ENCODE data around the gene CRCP.
A peak's percentile ranks its signal among the peaks of the same experiment; 100 is the strongest.

The CRCP gene

DNA sequence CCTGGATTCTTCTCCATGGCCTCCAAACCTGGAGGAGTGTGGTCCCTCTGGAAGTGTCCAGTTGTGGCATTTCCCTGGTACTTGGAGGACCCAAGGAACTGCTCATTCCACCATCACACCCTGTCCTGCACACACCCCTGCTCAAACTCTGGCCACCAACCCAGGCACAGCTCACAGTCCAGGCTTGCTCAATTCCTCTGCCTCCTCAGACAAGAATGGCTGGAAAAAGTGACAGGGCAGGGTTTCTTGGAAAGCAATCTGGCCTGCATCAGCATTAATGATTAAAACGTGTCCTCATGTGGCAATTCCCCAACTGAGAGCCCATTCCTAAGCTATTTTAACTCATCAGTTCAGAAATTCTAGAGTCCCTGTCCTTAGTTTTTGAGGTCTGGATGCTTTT lies 73.3 kb downstream of the CRCP start:
- DNase-seq, result no peak

DNA sequence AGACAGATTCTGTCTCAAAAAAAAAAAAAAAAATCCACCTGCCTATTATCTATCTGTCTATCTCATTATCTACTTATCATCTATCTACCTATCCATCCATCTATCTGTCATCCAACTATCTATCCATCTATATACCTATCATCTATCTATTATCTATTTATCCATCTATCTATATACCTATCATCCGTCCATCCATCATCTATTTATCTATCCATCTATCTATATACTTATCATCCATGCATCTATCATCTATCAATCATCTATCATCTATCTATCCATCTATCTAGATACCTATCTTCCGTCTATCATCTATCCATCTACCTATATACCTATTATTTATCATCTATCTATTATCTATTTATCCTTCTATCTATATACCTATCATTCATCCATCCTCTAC lies 74.0 kb downstream of the CRCP start:
- no peak for DNase-seq

DNA sequence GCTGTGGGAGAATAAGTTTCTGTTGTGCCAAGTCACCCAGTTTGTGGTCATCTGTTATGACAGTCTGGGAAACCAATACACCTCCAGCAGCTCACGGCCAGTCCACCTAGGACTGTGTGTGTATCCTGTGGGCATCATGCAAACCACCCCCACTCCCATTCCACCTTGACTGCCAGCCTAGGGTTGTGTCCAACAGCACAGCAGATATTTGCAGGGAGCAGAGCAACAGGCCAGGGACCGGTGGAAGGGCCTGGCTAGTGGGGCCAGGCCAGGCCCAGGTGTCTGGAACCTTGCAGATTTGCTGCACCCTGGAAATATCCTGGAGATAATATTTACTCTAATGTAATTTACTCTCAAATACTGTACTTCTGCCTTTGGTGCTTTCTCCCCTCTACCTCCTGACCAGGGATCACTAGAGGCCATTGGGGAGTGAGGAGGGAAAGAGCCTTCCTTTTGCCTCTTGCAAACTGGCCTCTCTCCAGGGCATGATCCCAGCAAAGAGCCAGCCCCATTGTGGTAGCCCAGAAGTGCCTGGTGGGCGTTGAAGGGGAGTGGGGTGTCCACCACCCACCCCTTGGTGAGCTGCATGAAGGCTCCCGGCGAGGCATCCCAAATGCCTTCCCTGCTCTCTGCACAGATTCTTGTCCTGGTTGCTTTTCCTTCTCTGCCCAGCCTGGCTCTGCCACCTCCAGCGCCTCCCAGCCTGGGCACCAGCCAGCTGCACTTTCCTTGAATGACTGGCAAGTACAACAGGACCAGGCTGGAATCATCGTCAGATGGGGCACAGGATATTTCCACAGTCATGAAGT lies 75.3 kb downstream of the CRCP start:
- peak in 1 of 56 donors; percentile 3 for DNase-seq

DNA sequence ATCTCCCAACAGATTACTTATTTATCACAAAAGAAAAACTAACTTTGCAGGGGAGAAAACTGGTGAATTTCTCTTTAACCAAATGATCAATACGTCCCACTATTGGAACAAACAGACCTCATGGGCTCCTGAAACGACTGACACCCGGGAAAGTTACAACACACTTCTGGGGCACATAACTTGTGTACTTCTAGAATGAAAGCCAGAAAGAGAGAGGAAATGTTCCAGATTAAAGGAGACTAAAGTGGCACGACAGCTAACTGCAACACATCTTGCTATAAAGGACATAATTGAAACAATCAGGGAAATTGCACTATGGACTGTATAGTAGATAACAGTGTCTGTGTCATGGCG lies 75.8 kb downstream of the CRCP start:
- no peak for DNase-seq

DNA sequence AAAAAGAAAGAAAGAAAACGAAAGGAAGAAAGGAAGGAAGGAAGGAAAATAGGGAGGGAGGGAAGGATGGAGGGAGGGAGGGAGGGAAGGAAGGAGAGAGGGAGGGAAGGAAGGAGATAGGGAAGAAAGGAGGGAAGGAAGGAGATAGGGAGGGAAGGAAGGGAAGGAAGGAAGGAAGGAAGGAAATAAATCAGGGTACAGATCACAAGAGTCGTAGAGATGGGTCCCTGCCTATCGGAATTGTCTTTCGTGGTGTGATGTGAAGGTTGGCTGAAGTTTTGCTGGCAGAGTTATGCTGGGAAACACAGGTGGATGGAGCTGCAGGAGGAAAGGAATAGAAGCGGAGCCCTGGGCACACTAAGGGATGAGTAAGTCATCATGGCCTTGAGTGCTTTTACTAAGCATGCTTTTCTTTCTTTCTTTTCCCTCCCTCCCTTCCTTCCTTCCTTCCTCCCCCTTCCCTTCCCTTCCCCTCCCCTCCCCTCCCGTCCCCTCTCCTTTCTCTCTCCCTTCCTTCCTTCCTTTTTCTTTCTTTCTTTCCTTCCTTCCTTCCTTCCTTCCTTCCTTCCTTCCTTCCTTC lies 78.6 kb downstream of the CRCP start:
- DNase-seq, result no peak

DNA sequence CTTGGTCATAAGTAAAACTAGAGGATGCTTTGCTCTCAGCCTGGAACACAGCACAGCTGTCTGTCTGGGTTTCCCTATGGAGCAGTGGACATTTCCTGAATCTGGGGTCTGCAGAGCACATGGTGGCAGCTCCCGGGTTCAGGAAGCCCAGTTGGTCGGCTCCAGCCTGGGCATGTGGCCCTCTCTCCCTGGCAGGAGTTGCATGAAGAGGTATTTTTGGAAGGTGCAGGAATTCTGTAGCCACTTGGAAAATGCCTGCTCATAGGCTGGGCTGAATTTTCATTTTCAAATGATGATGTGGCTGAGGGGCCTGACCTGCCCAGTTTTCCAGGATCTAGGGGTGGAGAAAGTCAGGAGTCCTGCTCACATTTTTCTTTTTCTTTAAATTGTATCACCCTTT lies 83.8 kb downstream of the CRCP start:
- no peak for DNase-seq

DNA sequence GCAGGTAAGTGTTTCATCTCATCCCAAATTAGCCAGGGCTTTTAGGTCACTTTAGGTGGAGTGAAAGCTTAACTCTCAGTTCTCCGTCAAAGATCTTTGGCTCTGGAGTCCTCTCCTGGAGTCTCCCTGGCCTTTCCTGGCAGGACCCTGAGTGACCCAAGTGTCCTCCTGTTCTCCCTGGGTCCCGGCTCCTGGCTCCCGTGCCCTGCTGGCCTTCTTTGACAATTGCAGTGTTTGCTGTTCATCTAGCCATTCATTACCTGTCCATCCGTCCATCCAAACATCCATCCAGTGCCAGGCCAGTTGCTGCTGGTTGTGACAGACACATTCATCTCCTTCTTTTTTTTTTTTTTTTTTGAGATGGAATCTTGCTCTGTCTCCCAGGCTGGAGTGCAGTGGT lies 84.3 kb downstream of the CRCP start:
- DNase-seq, result no peak

DNA sequence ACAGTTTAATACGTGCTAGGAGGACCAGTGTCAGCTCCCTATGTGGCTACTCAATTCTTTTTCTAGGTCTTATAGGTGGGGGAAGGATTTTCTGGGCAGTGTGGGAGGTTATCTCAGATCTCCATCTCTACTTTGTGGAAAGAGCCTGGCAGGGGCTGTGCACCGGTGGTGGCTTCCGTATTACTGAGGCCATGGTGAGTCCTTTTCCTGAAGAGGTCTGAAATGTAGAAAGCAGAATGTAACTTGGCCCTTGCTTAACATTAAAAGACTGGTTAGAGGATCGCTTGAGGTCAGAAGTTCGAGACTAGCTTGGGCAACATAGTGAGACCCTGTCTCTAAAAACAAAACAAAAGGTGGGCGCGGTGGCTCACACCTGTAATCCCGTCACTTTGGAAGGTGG lies 87.8 kb downstream of the CRCP start:
- DNase-seq, result no peak

All from amygdala (tissue), 56 donors.